Spleen (tissue), 7 donors: Measurements from ENCODE around the gene SPACDR.

Source experiments
- CTCF ChIP-seq, 11 experiments: fragments of 200-600 bp in 7 of 11; fragments of 450-650 bp in 4 of 11; sonication (generic) in 4 of 11; IDR thresholded peaks in 8 of 11; conservative IDR thresholded peaks in 3 of 11; 1 replicate in 7 of 11; 2 replicates in 4 of 11; pipeline versions ENCODE4 v1.4.0 to v1.8.0; 2016 to 2021; ENCODE audit warnings: antibody characterized with exemption in 11 of 11, inconsistent platforms in 4 of 11, mild to moderate bottlenecking in 1 of 11
- POLR2A ChIP-seq, 3 donors: fragments of 450-650 bp; IDR thresholded peaks; one replicate each; pipeline ENCODE4 v1.5.1; 2017; ENCODE audit warnings: antibody characterized with exemption in 3 of 3, mild to moderate bottlenecking in 1 of 3
- donor health status: DM: no; HTN: no; CAD: no; lungs with moderate emphysema.
- donor health status: DM: no; HTN: no; CAD: no.
- donor health status: DM: no; HTN: no; CAD: no.

GRCh38 chr7:100492738-100493475 lies 28.8 kb upstream of the SPACDR start:
- TF ChIP-seq CTCF (IDR thresholded peaks at IDR 0.05 in 8 of 11, conservative IDR thresholded peaks at IDR 0.05 in 3 of 11) (no peak), POLR2A (IDR thresholded peaks at IDR 0.05) (no peak)
